ENCODE measurements around the gene WDR62. TPM values are rescaled to one million over a fixed set of nuclear protein-coding genes. Genes with fewer than 3 reads are reported as not detected.
"Not testable (repeated sequence)": the region's sequence is repeated elsewhere in the genome, so short reads cannot be mapped to it uniquely, and the experiment has no call there.

The WDR62 gene
- total RNA-seq, 1 experiment from 2014 or later = 19.8 TPM

DNA sequence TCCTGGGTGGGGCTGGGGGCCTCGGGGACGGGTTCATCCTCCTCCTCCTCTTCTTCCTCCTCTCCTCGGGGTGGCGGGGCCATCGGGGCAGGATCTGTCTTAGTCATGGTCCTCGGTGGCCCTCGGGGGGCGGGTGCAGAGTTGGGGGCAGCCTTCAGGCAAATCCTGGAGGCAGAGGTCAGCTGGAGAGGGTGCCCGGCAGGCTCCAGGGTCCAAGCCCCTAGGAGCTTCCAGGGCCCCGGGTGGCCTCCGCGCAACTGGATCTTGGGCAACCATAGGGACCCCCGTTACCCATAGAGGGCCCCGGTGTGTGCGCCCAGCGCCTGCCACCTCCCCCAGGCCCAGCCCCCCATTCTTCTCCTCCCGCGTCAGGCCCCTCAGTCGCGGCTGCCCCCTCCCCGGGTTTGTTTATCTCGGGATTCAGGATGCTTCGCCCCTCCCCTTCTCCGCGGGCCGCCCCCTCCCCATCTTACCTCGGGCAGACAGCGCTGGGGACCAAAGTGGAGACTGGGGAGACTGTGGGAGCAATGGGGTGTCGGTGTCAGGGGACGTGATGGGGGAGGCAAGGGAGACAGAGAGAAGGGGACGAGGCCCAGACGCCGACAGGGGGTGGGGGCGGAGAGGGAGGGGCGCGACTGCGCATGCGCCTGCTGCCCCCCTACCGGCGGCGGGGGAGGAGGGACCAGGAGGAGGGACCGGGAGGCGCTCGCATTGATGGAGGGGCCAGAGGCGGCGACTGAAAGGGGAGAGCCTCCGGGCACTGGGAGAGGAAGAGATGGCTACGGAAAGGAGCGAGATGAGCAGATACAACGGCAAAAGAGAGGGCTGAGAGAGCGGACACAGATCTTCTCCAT lies 22.2 kb upstream of the WDR62 start, which contains the start of gene CLIP3:
Gene CLIP3, minus strand, starts transcription at position 623 of the 854 bp plus-strand sequence. Its CDS starts 516 bp downstream, at position 107.
- DNase-seq (ENCODE audit: low read depth) = peak; percentile 74

DNA sequence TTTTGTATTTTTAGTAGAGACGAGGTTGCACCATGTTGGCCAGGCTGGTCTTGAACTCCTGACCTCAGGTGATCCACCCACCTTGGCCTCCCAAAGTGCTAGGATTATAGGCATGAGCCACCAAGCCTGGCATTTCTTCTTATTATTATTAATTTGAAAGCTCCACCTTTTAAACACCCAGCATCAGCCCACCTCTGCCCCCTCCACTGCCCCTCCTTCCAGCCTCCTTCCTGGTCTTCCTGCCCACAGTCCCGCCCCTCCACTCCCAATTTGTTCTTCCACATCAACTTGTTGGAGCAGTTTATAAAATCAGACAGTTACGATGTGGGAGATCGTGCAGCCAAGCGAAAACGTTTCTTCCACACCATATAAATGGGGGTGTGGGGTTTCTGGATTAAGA lies 14.2 kb upstream of the WDR62 start:
- no peak for DNase-seq (ENCODE audit: low read depth)

DNA sequence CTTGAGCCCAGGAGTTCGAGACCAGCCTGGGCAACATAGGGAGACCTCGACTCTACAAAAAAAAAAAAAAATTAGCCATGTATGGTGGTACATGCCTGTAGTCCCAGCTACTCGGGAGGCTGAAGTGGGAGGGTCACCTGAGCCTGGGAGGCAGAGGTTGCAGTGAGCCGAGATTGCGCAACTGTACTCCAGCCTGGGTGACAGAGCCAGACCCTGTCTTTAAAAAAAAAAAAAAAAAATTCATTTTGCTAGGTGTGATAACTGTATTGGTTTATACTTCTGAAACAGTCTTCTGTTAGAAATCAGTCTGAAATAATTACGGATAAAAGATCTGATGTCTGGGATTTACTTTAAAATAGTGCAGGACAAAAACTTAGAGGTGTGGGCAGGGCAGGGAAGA lies 13.6 kb upstream of the WDR62 start:
- DNase-seq (ENCODE audit: low read depth) = not testable (repeated sequence)

DNA sequence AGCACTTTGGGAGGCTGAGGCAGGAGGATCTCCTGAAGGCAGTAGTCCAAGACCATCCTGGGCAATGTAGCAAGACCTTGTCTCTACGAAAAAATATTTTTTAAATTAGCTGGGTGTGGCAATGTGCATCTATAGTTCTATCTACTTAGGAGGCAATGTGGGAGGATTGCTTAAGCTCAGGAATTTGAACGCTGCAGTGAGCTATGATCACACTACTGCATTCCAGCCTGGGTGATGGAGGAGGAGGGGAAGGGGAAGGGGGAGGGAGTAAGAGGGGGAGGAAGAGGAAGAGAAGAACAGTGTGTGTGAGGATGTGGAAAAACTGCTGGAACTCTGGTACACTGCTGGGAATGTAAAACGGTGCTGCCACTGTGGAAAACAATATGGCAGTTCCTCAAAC lies 12.9 kb upstream of the WDR62 start:
- DNase-seq (ENCODE audit: low read depth) = no peak

DNA sequence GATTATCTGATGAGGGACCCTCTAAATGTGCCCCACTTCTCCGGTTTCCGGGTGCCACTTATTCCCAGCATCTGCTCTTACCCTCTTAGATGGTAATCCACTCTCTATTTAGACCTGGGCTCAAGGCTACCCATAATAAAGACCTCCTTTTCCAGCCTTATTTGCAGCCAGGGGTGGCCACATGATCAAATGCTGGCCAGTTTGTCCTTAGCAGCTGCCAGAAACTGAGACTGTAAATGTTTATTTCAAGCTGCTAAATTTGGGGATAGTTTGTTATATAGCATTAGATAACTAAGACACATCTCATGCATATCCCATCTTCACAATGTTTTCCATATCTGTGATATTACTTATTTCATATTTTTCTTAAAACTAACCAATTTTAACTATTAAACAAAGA lies 10.7 kb upstream of the WDR62 start:
- no peak for DNase-seq (ENCODE audit: low read depth)

DNA sequence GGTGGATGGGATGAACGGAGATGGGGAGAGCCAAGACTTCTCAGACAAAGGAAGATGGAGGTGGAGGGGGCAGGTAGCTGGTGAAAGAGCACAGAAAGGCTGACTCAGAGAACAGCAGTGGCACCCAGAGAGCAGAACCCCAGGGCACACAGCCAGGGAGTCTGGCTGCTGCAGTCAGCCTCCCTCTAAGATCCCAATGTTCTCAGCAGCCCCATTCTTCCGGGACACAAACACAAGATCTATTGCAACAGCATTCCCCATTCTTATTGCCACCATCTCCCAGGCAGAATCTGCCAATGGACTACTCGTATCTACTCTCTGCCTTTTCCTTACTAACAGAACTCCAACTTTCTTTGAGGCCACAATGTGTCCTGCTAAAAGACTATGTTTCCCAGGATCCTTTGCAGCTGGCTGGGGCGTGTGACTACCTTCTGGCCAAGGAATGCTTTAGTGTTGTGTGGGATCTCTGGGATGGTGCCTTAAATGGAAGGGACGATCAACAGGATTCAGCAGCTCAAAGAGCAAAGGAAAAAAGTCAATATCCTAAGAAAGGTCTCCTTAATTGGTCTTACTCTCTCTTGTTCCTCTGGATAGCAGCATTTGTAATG lies 8.2 kb upstream of the WDR62 start:
- DNase-seq (ENCODE audit: low read depth) = no peak

DNA sequence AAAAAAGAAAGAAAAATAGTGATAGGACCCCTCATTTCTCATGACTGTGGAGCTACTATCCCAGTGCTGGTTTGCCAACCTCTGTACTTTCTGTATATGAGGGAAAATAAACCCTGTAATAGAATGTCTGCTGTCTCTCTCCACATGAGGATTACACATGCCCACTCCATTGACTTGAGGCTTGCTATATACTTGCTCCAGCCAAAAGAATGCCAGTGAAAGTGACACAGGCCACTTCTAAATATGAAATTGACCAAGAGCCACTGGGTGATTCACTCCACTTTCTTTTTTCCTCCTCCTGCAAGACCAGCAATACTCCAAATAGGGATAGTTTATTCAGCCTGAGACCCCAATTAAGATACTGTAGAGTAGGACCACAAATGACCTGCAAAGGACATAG lies 6.9 kb upstream of the WDR62 start:
- DNase-seq (ENCODE audit: low read depth) = no peak

DNA sequence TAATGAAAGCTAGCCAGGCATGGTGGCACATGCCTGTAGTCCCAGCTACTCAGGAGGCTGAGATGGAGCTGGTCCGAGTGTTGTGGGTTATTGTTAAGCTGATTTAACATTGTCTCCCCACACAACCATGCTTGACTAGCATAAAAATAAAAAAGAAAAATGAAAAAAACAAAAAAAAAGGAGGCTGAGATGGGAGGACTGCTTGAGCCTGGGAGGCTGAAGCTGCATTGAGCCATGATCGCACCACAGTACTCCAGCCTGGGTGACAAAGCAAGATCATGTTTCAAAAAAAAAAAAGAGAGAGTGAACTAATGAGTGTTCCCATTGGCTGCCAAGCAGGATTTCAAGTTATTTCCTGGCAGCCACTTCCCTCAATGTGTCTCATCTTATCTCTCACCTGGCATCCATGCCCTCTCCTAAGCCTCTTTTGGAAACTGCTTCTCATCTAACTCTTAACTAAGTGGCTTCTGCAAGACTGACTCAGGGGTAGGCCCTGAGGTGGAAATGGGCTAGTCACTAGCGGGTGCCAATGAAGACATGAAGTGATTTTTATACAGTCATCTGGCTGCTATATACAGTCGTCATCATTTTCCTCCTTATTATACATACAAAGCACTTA lies 5.5 kb upstream of the WDR62 start:
- peak; percentile 52 for DNase-seq (ENCODE audit: low read depth)

DNA sequence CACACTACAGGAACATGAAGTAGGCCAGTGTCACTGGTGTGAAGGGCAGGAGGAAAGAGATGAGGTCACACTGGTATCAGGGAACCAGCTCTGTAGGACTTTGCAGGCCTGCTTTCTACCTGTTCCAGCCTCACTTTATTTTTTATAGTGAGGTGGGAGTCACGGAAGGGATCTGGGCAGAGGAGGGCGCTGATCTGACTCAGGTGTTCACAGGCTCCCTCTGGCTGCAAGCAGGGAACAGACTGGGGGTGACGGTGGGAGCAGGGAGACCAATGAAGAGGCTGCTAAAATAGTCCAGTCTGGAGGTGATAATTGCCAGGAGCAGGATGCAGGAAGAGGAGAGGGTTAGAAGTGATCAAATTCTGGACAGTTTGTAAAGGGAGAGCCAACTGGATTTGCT lies 3.5 kb upstream of the WDR62 start:
- DNase-seq (ENCODE audit: low read depth) = no peak

DNA sequence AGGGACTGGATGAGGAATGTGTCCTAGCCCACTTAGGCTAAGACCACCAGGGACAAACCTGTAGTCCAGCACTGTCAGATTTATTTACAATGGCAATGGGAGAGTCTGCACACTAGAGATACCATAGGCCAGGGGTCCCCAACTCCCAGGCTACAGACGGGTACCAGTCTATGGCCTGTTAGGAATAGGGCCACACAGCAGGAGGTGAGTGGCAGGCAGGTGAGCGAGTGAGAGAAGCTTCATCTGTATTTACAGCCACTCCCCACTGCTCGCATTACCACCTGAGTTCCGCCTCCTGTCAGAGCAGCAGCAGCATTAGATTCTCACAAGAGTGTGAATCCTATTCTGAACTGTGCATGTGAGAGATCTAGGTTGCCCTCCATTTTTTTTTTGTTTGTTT lies 3.1 kb upstream of the WDR62 start:
- no peak for DNase-seq (ENCODE audit: low read depth)

DNA sequence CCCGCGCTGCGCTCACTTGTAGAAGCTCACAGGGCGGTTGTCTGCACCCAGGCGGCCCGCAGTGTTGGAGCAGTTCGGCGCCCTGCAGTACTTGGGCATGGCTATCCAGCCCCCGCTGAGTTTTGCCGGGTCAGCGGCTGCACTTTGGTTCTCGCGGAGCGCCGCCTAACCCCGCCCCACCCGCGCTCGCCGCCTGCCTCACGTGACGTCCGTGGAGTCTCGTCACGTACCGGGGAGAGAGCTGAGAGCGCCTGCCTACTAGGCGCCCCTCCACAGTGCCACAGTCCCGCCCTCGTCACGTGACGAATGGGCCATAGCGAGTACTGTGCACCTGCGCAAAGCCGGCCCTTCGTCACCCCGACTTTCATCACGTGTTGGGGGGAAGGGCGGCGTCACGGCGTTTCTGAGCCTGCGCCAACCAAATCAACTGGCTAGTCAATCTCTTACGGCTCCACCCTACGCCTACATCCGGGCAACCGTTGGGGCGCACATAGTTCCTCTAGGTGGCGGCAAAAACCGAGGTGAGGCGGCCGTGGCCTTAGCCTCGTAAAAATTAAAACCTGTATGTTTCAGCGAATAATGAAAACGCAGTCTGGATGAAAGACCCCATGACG lies 471 bp upstream of the WDR62 start, which contains the start of gene THAP8:
Gene THAP8, minus strand, starts transcription at position 167 of the 614 bp plus-strand sequence. Its CDS starts 68 bp downstream, at position 99.
- peak; percentile 100 for DNase-seq (ENCODE audit: low read depth)

DNA sequence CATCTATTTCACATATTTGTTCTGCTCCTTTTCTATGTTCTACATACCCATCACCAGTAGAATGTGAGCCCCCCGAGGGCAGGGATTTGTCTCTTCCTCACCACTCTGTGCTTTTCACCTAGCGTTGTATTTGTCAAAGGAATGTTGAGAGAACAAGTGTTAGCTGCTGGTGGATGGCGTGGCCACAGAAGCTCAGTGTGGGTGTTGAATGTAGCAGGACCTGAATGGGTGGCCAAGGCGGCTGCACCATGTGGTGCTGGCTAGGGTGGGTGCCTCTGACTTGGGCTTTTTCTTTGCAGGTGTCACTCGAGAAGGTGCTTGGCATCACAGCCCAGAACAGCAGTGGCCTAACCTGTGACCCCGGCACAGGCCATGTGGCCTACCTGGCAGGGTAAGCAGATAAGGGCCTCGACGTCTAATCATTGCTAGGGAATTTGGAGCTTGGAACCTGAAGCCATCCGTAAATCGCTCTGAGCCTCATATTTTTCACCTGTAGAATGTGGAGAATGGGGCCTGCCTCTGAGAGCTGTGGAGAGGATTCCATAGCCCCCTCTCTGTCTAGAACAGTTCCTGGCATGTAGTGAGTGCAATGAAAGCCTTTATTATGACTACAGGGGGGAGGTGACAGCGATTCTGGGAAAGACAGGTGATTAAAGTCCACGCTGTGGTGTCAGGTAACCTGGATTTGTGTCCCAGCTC lies 3.9 kb downstream of the WDR62 start:
- DNase-seq (ENCODE audit: low read depth) = no peak

DNA sequence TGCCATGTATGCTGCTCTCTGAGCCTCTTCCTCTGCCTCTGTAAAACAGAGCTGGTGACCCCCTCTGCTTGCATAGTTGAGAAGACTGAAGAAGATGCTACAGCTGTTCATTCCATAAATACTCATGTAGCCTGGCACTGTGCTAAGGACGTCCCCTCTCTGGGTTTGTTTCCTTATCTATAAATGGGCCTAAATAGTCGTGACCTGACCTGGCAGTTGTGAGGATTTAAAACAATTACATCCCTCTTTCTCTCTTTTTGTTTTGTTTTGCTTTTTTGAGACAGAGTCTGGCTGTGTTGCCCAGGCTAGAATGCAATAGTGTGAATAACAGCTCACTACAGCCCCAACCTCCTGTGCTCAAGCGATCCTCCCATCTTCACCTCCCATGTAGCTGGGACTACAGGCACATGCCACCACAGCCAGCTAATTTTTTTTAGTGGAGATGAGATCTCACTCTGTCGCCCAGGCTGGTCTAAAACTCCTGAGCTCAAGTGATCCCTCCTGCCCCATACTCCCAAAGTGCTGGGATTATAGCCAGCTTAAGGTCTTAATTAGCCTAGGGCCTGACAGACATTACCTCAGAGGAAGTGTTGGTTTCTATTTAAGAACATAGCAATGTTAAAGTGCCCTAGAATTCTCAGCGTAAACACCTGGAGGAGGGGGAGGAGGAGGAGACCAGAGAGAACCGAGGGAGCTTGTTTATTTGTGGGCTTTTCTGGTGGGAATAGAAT lies 4.6 kb downstream of the WDR62 start:
- no peak for DNase-seq (ENCODE audit: low read depth)

DNA sequence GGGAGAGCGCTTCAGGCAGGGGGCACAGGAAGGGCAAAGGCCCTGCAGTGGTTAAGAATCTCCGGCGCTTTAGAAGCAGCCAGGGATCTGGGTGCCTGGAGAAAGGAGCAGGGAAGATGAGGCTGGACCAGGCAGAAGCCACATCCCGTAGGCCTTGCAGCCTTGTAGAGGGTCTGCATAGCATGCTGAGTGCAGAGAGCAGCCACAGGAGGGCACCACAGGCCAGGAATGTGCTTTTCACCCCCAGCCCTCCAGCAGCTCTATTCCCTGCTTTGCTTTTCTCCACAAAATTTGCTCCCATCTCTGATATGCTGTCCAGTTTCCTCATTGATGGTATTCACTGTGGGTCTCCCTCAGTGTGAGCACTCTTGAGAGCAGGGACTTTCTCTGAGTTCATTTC lies 5.7 kb downstream of the WDR62 start:
- DNase-seq (ENCODE audit: low read depth) = peak; percentile 46

DNA sequence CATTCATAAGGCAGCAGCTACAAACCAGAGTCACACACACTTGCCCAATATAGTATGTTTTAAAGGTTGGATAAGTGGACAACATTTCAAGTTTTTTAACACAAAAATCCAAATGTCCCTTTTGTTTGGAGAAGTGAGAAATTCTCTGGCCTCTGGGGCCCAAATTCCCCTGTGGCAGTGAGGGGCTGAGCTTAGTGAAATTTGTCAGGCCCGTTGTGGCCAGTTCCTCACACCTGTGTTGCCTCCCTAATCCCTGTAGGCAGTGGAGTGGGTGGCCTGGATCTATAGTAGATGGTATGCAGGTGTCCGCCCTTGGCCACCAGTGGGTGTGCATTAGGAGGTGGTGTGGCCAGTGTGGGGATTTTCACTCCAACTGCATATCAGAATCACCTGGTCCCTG lies 6.7 kb downstream of the WDR62 start:
- DNase-seq (ENCODE audit: low read depth) = no peak

DNA sequence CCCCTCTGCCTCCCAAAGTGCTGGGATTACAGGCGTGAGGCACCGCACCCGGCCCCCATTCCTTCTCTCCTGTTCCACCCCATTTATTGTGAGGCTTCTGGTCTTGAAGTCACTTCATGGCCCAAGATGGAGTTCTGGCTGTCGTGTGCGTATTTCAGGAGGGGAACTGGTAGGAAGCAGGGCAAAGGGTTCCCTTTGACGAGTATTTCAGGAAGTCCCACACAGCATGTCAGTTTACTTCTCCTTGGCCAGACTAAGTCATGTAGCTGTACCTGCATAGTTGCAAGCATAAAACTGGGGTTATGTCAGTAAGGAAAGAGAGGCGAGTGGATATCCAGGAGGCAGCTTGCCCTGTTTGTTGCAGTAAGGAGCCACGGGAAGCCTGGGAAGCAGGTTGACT lies 10.1 kb downstream of the WDR62 start:
- DNase-seq (ENCODE audit: low read depth) = no peak

DNA sequence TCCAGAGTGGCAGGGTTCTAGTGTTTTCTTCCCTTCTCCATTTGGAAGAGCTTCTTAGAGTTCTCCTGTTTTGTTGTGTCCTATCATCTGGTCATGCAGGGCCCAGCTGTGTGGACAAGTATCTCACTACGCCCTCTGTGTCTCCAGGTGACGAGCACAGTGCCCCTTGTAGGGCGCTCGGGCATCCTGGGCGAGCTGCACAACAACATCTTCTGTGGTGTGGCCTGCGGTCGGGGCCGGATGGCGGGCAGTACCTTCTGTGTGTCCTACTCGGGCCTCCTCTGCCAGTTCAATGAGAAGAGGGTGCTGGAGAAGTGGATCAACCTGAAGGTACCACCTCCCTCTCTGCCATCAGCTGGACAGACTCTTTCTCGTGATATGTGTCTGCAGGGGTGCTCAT lies 13.0 kb downstream of the WDR62 start:
- no peak for DNase-seq (ENCODE audit: low read depth)

DNA sequence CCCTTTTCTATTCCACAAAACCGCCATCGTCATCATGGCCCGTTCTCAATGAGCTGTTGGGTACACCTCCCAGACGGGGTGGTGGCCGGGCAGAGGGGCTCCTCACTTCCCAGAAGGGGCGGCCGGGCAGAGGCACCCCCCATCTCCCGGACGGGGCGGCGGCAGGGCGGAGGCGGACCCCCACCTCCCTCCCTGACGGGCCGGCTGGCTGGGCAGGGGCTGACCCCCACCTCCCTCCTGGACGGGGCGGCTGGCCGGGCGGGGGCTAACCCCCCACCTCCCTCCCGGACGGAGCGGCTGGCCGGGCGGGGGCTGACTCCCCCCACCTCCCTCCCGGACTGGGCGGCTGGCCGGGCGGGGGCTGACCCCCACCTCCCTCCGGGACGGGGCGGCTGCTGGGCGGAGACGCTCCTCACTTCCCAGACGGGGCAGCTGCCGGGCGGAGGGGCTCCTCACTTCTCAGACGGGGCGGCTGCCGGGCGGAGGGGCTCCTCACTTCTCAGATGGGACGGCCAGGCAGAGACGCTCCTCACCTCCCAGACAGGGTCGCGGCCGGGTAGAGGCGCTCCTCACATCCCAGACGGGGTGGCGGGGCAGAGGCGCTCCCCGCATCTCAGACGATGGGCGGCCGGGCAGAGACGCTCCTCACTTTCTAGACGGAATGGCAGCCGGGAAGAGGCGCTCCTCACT lies 14.3 kb downstream of the WDR62 start:
- not testable (repeated sequence) for DNase-seq (ENCODE audit: low read depth)

DNA sequence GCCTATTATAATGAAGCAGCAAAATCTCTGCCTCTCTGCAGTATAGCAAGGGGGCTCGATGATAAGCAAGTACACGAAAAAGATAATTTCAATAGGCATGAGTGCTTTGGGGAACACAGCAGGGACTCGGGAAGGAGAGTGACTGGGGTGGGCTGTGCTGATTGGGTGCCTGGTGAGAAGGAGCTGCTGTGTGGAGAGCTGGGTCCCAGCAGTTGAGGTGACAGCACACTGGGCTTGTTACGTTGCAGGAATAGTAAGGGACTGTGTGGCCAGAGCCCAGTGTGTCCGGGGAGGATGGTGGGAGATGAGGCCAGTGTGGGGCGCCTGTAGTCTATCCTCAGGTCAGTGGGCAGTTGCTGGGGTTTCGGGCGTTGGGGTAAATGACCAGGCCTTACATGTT lies 17.4 kb downstream of the WDR62 start:
- DNase-seq (ENCODE audit: low read depth) = no peak

DNA sequence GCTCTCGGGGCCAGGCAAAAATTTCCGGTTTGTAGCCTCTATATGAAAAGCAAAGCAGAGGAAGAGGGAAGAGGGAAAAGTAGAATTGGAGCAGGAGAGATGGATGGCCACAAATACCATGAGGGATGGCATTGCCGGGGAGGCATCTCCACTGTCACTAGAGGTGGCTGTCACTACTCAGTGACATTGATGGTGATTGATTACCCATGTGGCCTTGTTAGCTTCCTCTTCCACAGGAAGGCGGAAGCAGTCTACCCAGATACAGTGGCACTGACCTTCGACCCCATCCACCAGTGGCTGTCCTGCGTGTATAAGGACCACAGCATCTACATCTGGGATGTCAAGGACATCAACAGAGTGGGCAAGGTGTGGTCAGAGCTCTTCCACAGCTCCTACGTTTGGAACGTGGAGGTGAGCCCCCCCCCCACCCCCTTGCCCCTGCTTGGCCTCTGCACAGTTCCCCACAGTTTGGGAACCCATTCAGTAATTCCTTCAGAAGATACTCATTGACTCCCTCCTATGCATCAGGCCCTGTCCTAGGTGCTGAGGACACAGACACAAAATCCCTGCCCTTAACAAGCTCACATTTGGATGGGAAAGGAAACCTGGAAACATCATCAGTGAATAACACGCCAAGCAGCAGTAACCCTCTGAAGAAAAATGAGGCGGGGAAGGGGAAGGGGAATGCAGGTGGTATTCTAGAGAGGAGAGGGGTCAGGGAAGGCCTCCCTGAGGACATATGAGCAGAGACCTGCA lies 18.6 kb downstream of the WDR62 start:
- no peak for DNase-seq (ENCODE audit: low read depth)
